B cell (primary cell): ENCODE results near the gene AIG1. TPM values are rescaled to one million over a fixed set of nuclear protein-coding genes. Genes with fewer than 3 reads are reported as not detected.

Experiments used
- ATAC-seq: fragments of 200-7000 bp; cut with Tn5 transposase; one replicate; pipeline ENCODE4 v1.10.0; 2021; ENCODE audit warnings: low read depth, mild to moderate bottlenecking, moderate number of reproducible peaks, moderate library complexity
- CTCF ChIA-PET: fragments of 350-600 bp; sonication (Branson Sonifier 250); formaldehyde crosslinking; loops from one replicate; lab custom pipeline; 2021; ENCODE audit warnings: antibody characterized with exemption, inconsistent platforms; lab: Charles Lee
- POLR2A ChIA-PET: fragments of 350-600 bp; sonication (Branson Sonifier 250); formaldehyde crosslinking; loops from one replicate; lab custom pipeline; 2021; ENCODE audit warnings: antibody characterized with exemption; lab: Charles Lee
- DNase-seq: peaks from one replicate; pipeline ENCODE4 v3.0.0; 2013
- H2AFZ ChIP-seq: 2 replicates; pipeline ENCODE4 v1.6.1; 2012; ENCODE audit warnings: mild to moderate bottlenecking, low read depth, low read length; ENCODE audit not compliant: insufficient read depth, poor library complexity, severe bottlenecking
- H3K27ac ChIP-seq, 2 donors: 1 replicate in 1 of 2; 2 replicates in 1 of 2; pipeline ENCODE4 v1.5.1; 2012 to 2013; ENCODE audit warnings: low read length in 2 of 2, mild to moderate bottlenecking in 2 of 2, moderate library complexity in 1 of 2
- H3K27me3 ChIP-seq, 4 experiments: fragments of 200-600 bp in 1 of 4; sonication (generic) in 1 of 4; replicated peaks in 1 of 4; 1 replicate in 2 of 4; 2 replicates in 2 of 4; pipeline versions ENCODE4 v1.6.1 to v1.7.0; 2013 to 2016; ENCODE audit warnings: low read length in 3 of 4, mild to moderate bottlenecking in 2 of 4, mixed read lengths in 1 of 4, moderate library complexity in 1 of 4; ENCODE audit not compliant: insufficient read depth in 4 of 4, control insufficient read depth in 3 of 4; ENCODE audit errors: control extremely low read depth in 1 of 4
- H3K36me3 ChIP-seq, 2 experiments: replicated peaks in 1 of 2; 1 replicate in 1 of 2; 2 replicates in 1 of 2; pipeline versions ENCODE4 v1.6.1 to v1.7.1; 2013; ENCODE audit warnings: low read length in 1 of 2; ENCODE audit not compliant: insufficient read depth in 2 of 2, control insufficient read depth in 1 of 2; ENCODE audit errors: control extremely low read depth in 1 of 2, extremely low read depth in 1 of 2
- H3K4me1 ChIP-seq, 2 donors: fragments of 200-600 bp in 1 of 2; sonication (generic) in 1 of 2; 1 replicate in 1 of 2; 2 replicates in 1 of 2; pipeline versions ENCODE4 v1.5.1 to v1.6.1; 2013 to 2017; ENCODE audit warnings: low read length in 2 of 2; ENCODE audit not compliant: control insufficient read depth in 2 of 2, insufficient read depth in 2 of 2
- H3K4me2 ChIP-seq: replicated peaks from 2 replicates; pipeline ENCODE3; 2012; ENCODE audit warnings: mild to moderate bottlenecking, low read depth, low read length; ENCODE audit not compliant: poor library complexity, severe bottlenecking
- H3K4me3 ChIP-seq, 5 experiments: fragments of 200-600 bp in 1 of 5; sonication (generic) in 1 of 5; 1 replicate in 3 of 5; 2 replicates in 2 of 5; pipeline versions ENCODE4 v1.5.1 to v1.7.0; 2011 to 2016; ENCODE audit warnings: low read length in 4 of 5, mild to moderate bottlenecking in 4 of 5, low read depth in 2 of 5, control low read depth in 1 of 5, moderate library complexity in 1 of 5; ENCODE audit not compliant: insufficient read depth in 1 of 5; ENCODE audit errors: control extremely low read depth in 1 of 5, extremely low read depth in 1 of 5
- H3K79me2 ChIP-seq: fragments of 200-600 bp; sonication (generic); one replicate; pipeline ENCODE4 v1.6.0; 2016; ENCODE audit warnings: low read length; ENCODE audit not compliant: control insufficient read depth, insufficient read depth
- H3K9ac ChIP-seq: fragments of 200-600 bp; sonication (generic); 2 replicates; pipeline ENCODE4 v1.6.1; 2017; ENCODE audit warnings: mild to moderate bottlenecking, low read length, moderate library complexity
- H3K9me3 ChIP-seq, 3 donors: one replicate each; pipeline versions ENCODE4 v1.6.1 to v1.7.1; 2013; ENCODE audit warnings: low read length in 2 of 3; ENCODE audit not compliant: control insufficient read depth in 2 of 3, insufficient read depth in 1 of 3; ENCODE audit errors: control extremely low read depth in 1 of 3
- H4K20me1 ChIP-seq: 2 replicates; pipeline ENCODE4 v1.6.0; 2012; ENCODE audit warnings: mild to moderate bottlenecking, low read length; ENCODE audit not compliant: insufficient read depth, control insufficient read depth, poor library complexity, severe bottlenecking
- H3K27ac Mint-ChIP-seq: one replicate; pipeline ENCODE4 v1.8.0; 2021; ENCODE audit warnings: mixed read lengths
- H3K27me3 Mint-ChIP-seq: one replicate; pipeline ENCODE4 v1.8.0; 2021; ENCODE audit warnings: mixed read lengths
- H3K4me1 Mint-ChIP-seq: one replicate; pipeline ENCODE4 v1.8.0; 2021; ENCODE audit warnings: mixed read lengths
- H3K4me3 Mint-ChIP-seq: one replicate; pipeline ENCODE4 v1.8.0; 2021; ENCODE audit warnings: mixed read lengths
- H3K9me3 Mint-ChIP-seq: one replicate; pipeline ENCODE4 v1.8.0; 2022; ENCODE audit warnings: mixed read lengths; ENCODE audit not compliant: insufficient read depth
- EZH2 ChIP-seq: IDR thresholded peaks from 2 replicates; pipeline ENCODE4 v1.6.1; 2012; ENCODE audit warnings: borderline replicate concordance, low read depth, mild to moderate bottlenecking, moderate library complexity, low read length; ENCODE audit not compliant: insufficient read depth, poor library complexity, severe bottlenecking
- WGBS: methylation state at CpG from one replicate; pipeline ENCODE4 v1.1.5; 2013; ENCODE audit warnings: missing lambda C conversion rate; ENCODE audit not compliant: insufficient coverage; 5-methylcytosine and 5-hydroxymethylcytosine counted together
- intact Hi-C: fragments of 100-400 bp; cut with micrococcal nuclease; formaldehyde crosslinking; loops from one replicate; pipeline ENCODE4 v1.10.0; 2022
- polyA plus RNA-seq: library from polyadenylated mRNA; depleted of rRNA; stranded (reverse); fragments of >200 nt; gene quantifications from 2 replicates; pipeline ENCODE4 v1.2.3, GENCODE V29; 2012
- total RNA-seq, 2 donors: library from RNA; stranded (reverse); fragments of 120-200 nt in 1 of 2; gene quantifications; 1 replicate in 1 of 2; 2 replicates in 1 of 2; pipeline versions ENCODE4 v1.2.3 to v1.2.4, GENCODE V29; 2013 to 2022
- TF ChIP-seq, protein P1 (sequence below): fragments of 200-600 bp; IDR thresholded peaks from one replicate; pipeline ENCODE4 v1.8.0; 2022; ENCODE audit warnings: antibody characterized with exemption, mild to moderate bottlenecking

Gene AIG1
- total and polyA plus RNA-seq, 2 donors (not counting 1 experiment from before 2014, with no cell fraction given), result 7.0 to 9.0 TPM

- whole genome bisulfite sequencing, result no CpG with 5 or more reads among the region's 4 CpGs
- Histone ChIP-seq H3K27me3 (no peaks in the 10 kb centered on the region), H3K4me3 (no peak overlapping the region), H3K4me1 (no peaks in the 10 kb centered on the region), H3K27ac (no peak overlapping the region), H4K20me1 (no peaks in the 10 kb centered on the region), H3K36me3 (no peaks in the 10 kb centered on the region), H3K79me2 (no peaks in the 10 kb centered on the region), H2AFZ (no peak overlapping the region), H3K4me2 (no peak overlapping the region), H3K9ac (no peak overlapping the region), H3K9me3 (no peaks in the 10 kb centered on the region)
- no peak for TF ChIP-seq EZH2
- TF ChIP-seq, protein P1, sequence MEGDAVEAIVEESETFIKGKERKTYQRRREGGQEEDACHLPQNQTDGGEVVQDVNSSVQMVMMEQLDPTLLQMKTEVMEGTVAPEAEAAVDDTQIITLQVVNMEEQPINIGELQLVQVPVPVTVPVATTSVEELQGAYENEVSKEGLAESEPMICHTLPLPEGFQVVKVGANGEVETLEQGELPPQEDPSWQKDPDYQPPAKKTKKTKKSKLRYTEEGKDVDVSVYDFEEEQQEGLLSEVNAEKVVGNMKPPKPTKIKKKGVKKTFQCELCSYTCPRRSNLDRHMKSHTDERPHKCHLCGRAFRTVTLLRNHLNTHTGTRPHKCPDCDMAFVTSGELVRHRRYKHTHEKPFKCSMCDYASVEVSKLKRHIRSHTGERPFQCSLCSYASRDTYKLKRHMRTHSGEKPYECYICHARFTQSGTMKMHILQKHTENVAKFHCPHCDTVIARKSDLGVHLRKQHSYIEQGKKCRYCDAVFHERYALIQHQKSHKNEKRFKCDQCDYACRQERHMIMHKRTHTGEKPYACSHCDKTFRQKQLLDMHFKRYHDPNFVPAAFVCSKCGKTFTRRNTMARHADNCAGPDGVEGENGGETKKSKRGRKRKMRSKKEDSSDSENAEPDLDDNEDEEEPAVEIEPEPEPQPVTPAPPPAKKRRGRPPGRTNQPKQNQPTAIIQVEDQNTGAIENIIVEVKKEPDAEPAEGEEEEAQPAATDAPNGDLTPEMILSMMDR, result no peak
- CTCF ChIA-PET, result no interaction called here
- POLR2A ChIA-PET, result no interaction called here
- ATAC-seq (no peak), DNase-seq (no peak)
- Mint-ChIP-seq H3K9me3 (peaks cover 5% of the 10 kb centered on the region), H3K27me3 (peaks cover 7% of the 10 kb centered on the region), H3K27ac (no peak overlapping the region), H3K4me3 (no peak overlapping the region), H3K4me1 (no peaks in the 10 kb centered on the region)
- intact Hi-C loops, result no loop called here
These were observed 252.5 kb downstream of the AIG1 start for GRCh38 chr6:143313163-143313562.

DNA sequence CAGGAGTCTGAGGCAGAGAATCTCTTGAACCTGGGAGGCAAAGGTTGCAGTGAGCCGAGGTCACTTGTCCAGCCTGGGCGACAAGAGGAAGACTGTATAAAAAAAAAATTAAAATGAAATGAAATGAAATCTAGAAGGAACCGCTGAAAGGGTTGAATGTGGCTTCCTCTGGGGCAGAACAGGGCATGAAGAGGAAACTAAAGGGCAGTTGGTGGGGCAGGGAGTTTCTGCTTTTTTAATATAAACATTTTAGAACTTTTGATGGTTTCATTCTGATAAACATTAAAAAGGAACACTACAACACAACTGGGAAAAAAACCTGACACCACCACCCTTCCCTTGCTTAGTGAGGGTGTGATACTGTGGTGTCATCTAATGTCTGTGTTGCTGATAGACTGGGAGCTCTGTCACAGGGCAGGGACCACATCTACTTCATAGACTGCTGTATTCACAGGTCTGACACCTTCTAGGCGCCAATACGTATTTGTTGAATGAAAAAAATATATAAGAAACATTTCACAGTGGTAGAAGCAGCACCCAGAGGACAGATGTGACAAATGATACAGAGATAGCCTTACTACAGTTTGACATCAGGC, 260.9 kb downstream of the AIG1 start:
- peaks cover 6% of the 10 kb centered on the region for H3K9me3 Mint-ChIP-seq
- intact Hi-C loops, result no loop called here
- no peak overlapping the region for H3K4me3 Mint-ChIP-seq
- H4K20me1 ChIP-seq, result no peaks in the 10 kb centered on the region
- H3K4me1 ChIP-seq, result no peaks in the 10 kb centered on the region
- no peaks in the 10 kb centered on the region for H3K79me2 ChIP-seq
- no peaks in the 10 kb centered on the region for H3K27me3 Mint-ChIP-seq
- H3K36me3 ChIP-seq, result no peaks in the 10 kb centered on the region
- H3K4me2 ChIP-seq, result no peak overlapping the region
- H3K4me1 Mint-ChIP-seq, result no peaks in the 10 kb centered on the region
- ATAC-seq (no peak), DNase-seq (no peak)
- H3K27ac Mint-ChIP-seq, result no peak overlapping the region
- no peaks in the 10 kb centered on the region for H3K9me3 ChIP-seq
- TF ChIP-seq, protein P1, result no peak
- no peak for TF ChIP-seq EZH2
- WGBS, result 31% methylated on average over 2 of the region's 5 CpGs
- no peaks in the 10 kb centered on the region for H3K27me3 ChIP-seq
- ChIA-PET POLR2A (no interaction called here), CTCF (no interaction called here)
- no peak overlapping the region for H3K27ac ChIP-seq
- no peak overlapping the region for H3K4me3 ChIP-seq
- H2AFZ ChIP-seq, result no peak overlapping the region
- H3K9ac ChIP-seq, result no peak overlapping the region
